Fibroblast of lung (primary cell): ENCODE data around the gene MGAT5.

Experiments
- CTCF ChIP-seq, 2 donors: IDR thresholded peaks in 1 of 2; conservative IDR thresholded peaks in 1 of 2; 1 replicate in 1 of 2; 2 replicates in 1 of 2; pipeline ENCODE4 v1.5.1; 2011 to 2012; ENCODE audit warnings: low read length in 2 of 2, control low read depth in 1 of 2, inconsistent platforms in 1 of 2, low read depth in 1 of 2, mild to moderate bottlenecking in 1 of 2
- EZH2 ChIP-seq: IDR thresholded peaks from 2 replicates; pipeline ENCODE4 v1.5.1; 2012; ENCODE audit warnings: low read length, control low read depth, mild to moderate bottlenecking; ENCODE audit errors: missing control alignments

DNA sequence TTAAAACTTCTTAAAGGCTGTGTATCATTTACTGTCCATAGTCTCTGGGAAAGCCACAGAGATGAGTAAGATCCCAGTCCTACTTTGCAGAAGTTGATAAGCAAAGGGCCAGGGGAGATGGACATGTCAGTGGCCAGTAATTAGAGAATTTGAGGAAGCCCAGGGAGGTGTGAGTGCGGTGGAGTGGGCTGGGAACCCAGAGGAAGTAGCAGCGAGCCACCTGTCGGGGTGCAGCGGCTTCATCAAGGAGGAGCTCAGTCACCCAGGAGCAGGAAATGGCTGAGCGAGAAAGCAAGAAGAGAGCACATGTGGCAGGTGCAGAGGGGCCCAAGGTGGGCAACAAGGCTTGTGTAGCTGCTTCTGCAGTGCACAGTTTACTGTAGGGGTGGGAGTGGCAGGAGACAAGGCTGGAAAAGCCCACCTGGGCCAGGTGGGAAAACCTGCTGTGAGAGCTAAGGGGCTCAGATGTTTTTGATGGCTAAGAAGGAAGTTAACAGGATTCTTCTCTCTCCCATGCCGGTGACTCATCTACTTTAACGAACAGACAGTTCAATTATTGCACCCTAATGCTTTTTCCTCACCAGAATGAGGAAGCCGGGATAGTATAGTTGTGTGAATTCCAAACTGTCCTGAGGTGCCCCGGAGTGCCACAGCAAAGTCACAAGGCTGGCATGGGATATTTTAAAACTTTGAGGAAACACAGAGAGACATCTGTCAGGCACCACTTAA, 34.8 kb upstream of the MGAT5 start:
- no peak for TF ChIP-seq CTCF (conservative IDR thresholded peaks at IDR 0.05 in 1 of 2, IDR thresholded peaks at IDR 0.05 in 1 of 2; ENCODE audit: low read depth in 1 of 2, low read length in 2 of 2)
- no peak for TF ChIP-seq EZH2
